Occipital lobe (tissue), 3 donors: ENCODE measurements around the gene PRAF2. TPM values are rescaled to one million over a fixed set of nuclear protein-coding genes. Genes with fewer than 3 reads are reported as not detected.
A peak's percentile ranks its signal among the peaks of the same experiment; 100 is the strongest.

ENCODE experiments used
- DNase-seq: peaks from one replicate; lab custom pipeline; 2025; lab: John Stamatoyannopoulos, UW
- small RNA-seq: library from RNA; depleted of rRNA; stranded (forward); fragments of <200 nt; gene quantifications from one replicate; pipeline ENCODE3, GENCODE V24; 2014
- total RNA-seq: library from RNA; depleted of rRNA; stranded (reverse); fragments of >200 nt; gene quantifications from one replicate; pipeline ENCODE4 v1.2.3, GENCODE V29; 2014

PRAF2 gene
- total RNA-seq, 1 donor from 2014 or later = 3.0 TPM

- DNase-seq = peak; percentile 27
Measured at GRCh38 chrX:49042581-49043219, 31.1 kb downstream of the PRAF2 start.

DNA sequence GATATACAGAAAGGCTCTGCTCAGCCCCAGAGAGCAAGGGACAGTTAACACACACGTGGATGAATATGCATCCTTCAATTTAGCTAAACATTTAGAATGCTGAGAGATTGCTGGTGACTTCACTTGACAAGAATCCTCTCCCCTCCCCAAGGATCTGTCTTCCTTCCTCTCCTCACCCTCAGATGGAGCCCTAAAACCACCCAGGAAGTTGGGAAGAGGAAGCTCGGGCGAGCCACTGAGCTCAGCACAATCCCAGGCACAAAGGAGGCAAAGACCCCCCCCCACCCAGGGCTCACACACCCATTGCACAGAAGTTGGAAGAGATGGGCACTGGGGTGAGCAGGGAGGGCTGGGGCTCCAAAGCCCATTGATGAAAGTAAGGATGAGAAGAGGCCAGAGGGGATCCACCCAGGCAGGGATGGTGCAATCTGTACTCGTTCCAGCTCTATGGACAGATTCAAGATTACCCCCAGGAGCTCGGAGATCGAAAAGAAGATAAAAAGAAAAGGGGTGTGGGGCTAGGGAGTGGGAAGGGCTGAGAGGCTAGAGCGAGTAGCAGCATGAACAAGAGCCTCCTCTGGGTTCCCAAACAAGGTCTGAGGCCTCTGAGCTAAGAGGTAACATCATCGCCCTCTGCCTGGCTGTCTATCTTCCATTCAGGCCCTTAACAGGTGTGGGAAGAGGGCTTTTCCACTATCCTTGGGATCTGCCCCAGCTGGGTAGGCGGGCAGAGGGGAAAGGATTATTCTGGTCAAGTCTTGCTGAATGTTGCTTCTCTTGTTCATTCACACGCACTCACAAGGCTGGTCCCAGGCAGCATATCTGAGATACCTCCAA, 31.8 kb downstream of the PRAF2 start:
- no peak for DNase-seq

DNA sequence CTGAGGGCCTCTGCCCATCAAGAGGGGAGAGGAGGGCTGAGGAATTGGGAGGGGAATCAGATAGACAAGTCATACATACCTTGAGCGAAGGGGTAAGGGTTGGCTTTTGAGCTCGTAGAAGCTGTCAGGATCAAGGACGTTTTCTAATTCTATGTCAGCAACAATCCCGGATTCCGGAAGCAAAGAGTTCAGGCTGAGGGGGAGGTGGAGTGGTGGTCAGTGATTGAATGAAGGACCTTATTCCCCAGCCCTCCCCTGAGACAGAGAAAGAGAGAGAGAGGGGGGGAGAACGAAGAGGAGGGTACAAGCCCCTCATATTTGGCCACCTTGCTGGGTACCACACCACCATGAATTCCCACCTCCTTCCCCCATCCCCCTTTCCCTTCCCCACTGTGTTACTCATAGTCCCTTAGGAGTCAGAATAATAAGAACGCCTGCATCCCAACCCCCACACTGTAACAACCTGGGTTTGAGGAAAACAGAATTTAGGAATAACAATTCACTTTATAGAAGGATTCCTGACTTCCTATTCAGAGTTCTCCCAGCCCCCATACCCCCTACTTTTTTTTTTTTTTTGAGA, 33.3 kb downstream of the PRAF2 start:
- no peak for DNase-seq

GRCh38 chrX:49039598-49040375, 34.0 kb downstream of the PRAF2 start:
- DNase-seq = peak; percentile 25

DNA sequence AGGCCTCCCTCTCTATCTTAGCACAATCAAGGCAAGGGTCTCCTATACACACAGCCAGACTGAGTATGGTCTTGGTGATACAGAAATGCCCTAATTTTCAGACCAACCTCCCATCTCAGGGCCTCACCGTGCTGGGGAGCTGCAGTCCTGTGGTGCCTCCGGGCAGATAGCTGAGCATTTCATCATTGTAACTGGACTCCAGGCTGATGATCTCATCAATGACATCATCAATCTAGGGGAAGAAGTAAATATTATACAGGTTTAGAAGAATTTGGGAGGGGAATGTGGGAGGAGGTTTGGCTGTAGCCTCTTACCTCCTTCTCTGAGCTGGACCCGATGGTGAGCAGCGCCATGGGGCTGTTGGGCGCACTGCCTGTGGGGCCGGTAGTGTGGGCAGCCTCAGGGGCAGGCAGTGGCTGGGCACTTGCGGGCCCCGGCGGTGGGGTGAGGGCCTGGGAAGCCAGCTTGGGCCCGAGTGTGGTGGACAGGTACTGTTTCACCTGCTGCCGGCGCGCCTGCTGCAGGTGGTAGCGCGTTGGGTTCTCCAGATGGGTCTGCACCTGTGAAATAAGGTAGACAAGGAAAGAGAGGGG, 35.8 kb downstream of the PRAF2 start:
- DNase-seq = no peak

GRCh38 chrX:49030283-49030682, 43.5 kb downstream of the PRAF2 start:
- no peak for DNase-seq

DNA sequence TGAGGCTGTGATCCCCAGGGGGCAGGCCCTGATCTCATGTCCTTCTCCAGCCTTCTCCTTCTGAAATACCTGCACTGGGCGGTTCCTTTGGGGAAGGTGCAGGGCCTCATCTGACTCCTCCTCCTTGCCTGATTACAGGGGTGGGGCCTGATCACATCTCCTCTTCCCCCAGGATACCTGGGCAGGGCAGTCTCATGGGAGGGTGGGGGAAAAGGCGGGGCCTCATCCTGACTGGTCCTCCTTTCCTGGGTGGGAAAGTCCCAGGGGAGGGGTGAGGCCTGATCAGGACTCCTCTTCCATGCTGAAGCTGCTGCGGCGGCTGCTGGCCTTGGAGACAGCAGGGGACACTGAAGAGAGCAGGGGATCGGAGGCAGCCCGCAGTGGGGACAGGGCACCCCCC, 43.9 kb downstream of the PRAF2 start:
- DNase-seq = no peak

Small RNA genes within 50 kb of the gene (small RNA-seq; reads per million reads assigned to genes)
- gene RNU4-52P = not detected

Other genes starting within 250 kb of the PRAF2 start
- not detected for gene ERAS, start 247.5 kb downstream of the PRAF2 start, total RNA-seq
- gene PCSK1N, start 238.4 kb downstream of the PRAF2 start, total RNA-seq = 48.7 TPM
- 27.9 TPM for gene TIMM17B, start 176.2 kb downstream of the PRAF2 start, total RNA-seq
- gene PQBP1, start 176.1 kb downstream of the PRAF2 start, total RNA-seq = 26.8 TPM
- gene SLC35A2, start 162.4 kb downstream of the PRAF2 start, total RNA-seq = 8.7 TPM
- 10.6 TPM for gene PIM2, start 155.0 kb downstream of the PRAF2 start, total RNA-seq
- 18.1 TPM for gene OTUD5, start 116.4 kb downstream of the PRAF2 start, total RNA-seq
- 1.1 TPM for gene KCND1, start 102.2 kb downstream of the PRAF2 start, total RNA-seq
- gene GRIPAP1, start 71.7 kb downstream of the PRAF2 start, total RNA-seq = 29.9 TPM
- 8.1 TPM for gene TFE3, start 30.6 kb downstream of the PRAF2 start, total RNA-seq
- 2.0 TPM for gene CCDC120, start 15.0 kb downstream of the PRAF2 start, total RNA-seq
- gene WDR45, start 5.9 kb upstream of the PRAF2 start, total RNA-seq = 23.9 TPM
- 18.2 TPM for gene GPKOW, start 49.7 kb upstream of the PRAF2 start, total RNA-seq
- gene MAGIX, start 88.8 kb upstream of the PRAF2 start, total RNA-seq = 3.4 TPM
- gene PLP2, start 97.9 kb upstream of the PRAF2 start, total RNA-seq = 0.62 TPM
- gene PRICKLE3, start 112.4 kb upstream of the PRAF2 start, total RNA-seq = 0.47 TPM
- gene SYP, start 126.2 kb upstream of the PRAF2 start, total RNA-seq = 158 TPM
- not detected for gene CACNA1F, start 159.3 kb upstream of the PRAF2 start, total RNA-seq
- gene CCDC22, start 161.5 kb upstream of the PRAF2 start, total RNA-seq = 5.6 TPM
- 0.16 TPM for gene FOXP3, start 190.7 kb upstream of the PRAF2 start, total RNA-seq
- gene PPP1R3F, start 195.8 kb upstream of the PRAF2 start, total RNA-seq = 12.6 TPM
- not detected for gene GAGE10, start 229.6 kb upstream of the PRAF2 start, total RNA-seq
- gene GAGE12J, start 248.0 kb upstream of the PRAF2 start, total RNA-seq = not detected